ENCODE results near the gene HGFAC.
A peak's percentile ranks its signal among the peaks of the same experiment; 100 is the strongest.

The HGFAC gene

DNA sequence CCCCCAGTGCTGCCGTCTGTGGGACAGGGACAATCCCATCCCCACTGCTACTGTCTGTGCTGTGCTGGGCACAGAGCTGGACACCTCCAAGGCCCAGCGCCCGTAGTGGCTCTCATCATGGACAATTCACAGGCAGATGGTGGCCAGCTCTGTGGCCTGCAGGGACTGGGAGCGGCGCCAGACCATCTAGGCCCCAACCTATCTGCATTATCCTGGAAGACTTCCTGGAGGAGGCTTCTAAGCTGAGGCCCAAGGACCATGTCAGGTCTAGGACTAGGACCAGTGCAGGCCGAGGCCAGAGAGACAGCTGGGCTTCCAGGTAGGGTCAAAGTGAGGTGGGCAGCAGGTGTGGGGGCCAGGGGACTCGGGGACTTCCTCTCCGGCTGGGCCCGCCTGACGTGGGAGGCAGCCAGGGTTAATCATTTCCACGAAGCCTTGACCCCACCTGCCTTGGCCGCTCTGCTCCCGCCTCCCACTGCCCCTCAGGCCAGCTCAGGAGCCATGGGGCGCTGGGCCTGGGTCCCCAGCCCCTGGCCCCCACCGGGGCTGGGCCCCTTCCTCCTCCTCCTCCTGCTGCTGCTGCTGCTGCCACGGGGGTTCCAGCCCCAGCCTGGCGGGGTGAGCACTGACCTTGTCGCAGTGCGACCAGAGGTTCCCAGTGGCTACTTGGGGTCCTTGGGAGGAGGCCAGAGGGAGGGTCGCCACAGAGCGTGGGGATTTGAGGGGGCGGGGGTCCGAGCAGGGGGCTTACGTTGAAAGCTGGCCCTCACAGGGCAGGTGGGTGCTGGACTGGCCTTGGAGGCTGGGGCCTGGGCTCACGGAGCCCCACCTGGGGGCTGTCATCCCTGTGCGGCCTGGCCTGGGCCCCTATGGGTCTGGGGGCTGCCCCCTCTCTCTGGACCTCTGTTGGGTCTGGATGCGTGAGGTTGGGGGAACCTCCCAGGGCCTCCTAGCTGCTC lies at the start of gene HGFAC:
Gene HGFAC (plus strand): TSS at position 468 of the 959 bp plus-strand sequence. CDS start 34 bp downstream, at position 502.
- no peak within 1 kb of the TSS for H3K27ac Mint-ChIP-seq
- no peak within 1 kb of the TSS for H3K4me3 Mint-ChIP-seq
- H3K9me3 Mint-ChIP-seq = no peaks in the 10 kb centered on the region
- no peaks in the 10 kb centered on the region for H3K27me3 Mint-ChIP-seq
- ATAC-seq (no peak), DNase-seq (no peak)
- H3K4me1 Mint-ChIP-seq = no peaks in the 10 kb centered on the region

DNA sequence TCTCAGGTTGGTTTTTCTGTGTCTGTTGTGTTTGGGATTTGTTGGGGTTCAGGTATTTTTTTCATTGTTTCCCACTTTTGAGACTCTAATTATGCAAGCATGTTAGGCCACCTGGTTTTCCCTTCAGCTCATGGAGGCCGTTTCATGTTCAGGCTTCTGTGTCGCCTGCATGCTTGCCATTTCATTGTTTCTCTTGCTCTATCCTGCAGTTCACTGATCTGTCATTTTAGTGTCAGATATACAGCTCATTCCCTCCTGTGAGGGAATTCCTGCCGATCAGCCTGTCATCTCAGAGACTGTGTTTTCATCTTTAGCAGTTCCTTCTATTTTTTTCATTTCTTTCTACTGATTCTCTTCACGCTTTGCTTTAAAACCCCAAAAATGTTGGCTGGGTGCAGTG lies 49.4 kb upstream of the HGFAC start:
- ATAC-seq (no peak), DNase-seq (no peak)
- Mint-ChIP-seq H3K27ac (no peak overlapping the region), H3K27me3 (peaks cover 16% of the 10 kb centered on the region), H3K4me3 (no peak overlapping the region), H3K4me1 (peaks cover 13% of the 10 kb centered on the region), H3K9me3 (no peaks in the 10 kb centered on the region)

DNA sequence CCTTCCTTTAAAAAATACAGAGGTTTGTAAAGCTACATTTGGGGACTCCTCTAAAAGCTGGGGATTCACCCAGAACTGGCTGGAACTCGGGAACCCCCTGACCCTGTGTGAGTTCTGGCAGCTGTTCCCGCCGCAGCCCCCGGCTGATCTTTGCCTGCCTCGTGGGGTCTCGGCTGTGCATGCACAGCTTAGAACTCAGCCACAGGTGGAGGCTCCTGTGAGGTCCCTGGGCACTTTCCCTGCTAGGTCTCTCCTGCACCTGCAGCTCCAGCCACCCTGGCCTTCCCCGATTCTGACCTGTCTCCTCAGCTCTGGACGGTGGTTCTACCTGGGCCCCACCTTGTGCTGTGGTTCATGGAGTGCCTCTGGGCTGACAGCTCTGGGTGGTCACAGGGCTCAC lies 48.6 kb upstream of the HGFAC start:
- ATAC-seq = no peak
- Mint-ChIP-seq H3K27me3 (peaks cover 16% of the 10 kb centered on the region), H3K27ac (no peak overlapping the region), H3K9me3 (no peaks in the 10 kb centered on the region), H3K4me1 (peaks cover 10% of the 10 kb centered on the region), H3K4me3 (no peak overlapping the region)
- DNase-seq = no peak

DNA sequence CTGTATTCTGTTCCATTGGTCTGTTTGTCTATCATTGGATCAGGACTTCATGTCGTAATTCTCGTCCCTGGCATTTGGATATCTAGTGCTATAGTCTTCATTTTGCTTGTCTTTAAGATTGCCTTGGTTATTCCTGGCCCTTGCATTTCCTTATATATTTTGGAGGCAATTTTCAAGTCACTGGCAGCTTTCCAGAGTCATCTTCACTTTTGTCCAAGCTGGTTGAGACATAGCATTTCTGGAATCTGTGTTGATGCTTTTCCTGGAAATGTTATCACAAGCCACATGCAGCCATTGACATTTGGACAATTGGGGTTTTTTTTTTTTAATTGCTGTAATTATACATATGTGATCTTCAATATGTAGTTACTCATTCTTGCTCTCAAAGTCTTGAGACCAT lies 45.2 kb upstream of the HGFAC start:
- no peak for DNase-seq
- H3K4me3 Mint-ChIP-seq = no peak overlapping the region
- H3K4me1 Mint-ChIP-seq = no peaks in the 10 kb centered on the region
- no peak for ATAC-seq
- no peaks in the 10 kb centered on the region for H3K27me3 Mint-ChIP-seq
- H3K9me3 Mint-ChIP-seq = no peaks in the 10 kb centered on the region
- H3K27ac Mint-ChIP-seq = no peak overlapping the region

DNA sequence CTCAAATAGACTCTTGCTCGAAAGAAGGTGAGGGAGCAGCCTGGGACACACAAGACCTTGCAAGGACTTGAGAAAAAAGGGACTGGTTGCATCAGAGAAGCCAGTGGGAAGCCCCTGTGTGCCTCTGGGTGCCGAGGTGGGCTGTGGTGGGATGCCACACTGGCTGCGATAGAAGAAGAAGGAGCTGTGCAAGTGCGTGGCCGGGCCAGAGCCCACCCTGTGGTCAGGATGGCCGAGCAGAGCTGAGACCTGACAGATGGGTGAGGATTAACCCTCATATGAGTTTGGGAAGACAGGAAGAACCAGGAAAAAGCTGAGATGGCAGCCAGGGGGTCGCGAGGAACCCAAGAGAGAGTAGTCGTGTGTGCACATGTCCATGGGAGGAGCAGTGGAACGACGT lies 44.6 kb upstream of the HGFAC start:
- DNase-seq (no peak), ATAC-seq (no peak)
- no peaks in the 10 kb centered on the region for H3K4me1 Mint-ChIP-seq
- H3K27ac Mint-ChIP-seq = no peak overlapping the region
- H3K27me3 Mint-ChIP-seq = no peaks in the 10 kb centered on the region
- H3K4me3 Mint-ChIP-seq = no peak overlapping the region
- no peaks in the 10 kb centered on the region for H3K9me3 Mint-ChIP-seq

DNA sequence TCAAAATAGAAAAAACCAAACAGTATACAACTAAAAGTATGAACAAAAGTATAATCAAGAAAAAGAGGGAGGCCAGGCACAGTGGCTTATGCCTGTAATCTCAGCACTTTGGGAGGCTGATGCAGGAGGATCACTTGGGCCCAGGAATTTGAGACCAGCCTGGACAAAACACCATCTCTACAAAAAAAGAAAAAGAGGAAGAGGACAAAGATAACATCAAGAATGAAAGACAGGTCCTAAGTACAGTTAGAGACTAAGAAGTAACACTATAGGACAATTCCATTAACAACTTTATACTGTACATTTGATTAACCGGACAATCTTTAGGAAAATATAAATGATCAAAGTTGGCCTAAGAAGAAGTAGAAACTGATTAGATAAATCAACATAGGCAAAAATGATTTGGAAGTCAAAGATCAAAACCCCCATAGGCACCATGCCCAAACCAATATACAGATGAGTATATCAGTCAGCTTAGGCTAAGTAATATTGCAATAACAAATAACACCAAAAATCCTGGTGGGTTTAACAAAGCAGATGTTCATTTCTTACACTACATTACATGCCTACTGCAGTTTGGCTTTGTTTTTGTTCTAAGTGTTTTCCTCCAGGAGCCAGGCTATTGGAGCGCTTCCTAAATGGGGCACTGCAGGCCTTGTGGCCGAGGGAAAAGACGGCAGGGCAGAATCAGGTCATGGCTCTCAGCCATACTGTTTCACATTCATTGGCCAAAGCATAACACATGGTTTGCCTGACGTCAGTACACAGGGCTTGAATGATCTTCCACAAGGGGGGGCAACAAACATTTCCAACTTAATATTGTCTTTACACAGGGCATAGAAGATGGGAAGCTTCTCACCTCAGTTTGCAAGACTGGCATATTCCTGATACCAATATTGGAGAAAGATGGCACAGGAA lies 42.2 kb upstream of the HGFAC start:
- Mint-ChIP-seq H3K4me3 (no peak overlapping the region), H3K27me3 (no peaks in the 10 kb centered on the region), H3K9me3 (no peaks in the 10 kb centered on the region), H3K27ac (no peak overlapping the region), H3K4me1 (no peaks in the 10 kb centered on the region)
- ATAC-seq (peak; percentile 72), DNase-seq (no peak)

DNA sequence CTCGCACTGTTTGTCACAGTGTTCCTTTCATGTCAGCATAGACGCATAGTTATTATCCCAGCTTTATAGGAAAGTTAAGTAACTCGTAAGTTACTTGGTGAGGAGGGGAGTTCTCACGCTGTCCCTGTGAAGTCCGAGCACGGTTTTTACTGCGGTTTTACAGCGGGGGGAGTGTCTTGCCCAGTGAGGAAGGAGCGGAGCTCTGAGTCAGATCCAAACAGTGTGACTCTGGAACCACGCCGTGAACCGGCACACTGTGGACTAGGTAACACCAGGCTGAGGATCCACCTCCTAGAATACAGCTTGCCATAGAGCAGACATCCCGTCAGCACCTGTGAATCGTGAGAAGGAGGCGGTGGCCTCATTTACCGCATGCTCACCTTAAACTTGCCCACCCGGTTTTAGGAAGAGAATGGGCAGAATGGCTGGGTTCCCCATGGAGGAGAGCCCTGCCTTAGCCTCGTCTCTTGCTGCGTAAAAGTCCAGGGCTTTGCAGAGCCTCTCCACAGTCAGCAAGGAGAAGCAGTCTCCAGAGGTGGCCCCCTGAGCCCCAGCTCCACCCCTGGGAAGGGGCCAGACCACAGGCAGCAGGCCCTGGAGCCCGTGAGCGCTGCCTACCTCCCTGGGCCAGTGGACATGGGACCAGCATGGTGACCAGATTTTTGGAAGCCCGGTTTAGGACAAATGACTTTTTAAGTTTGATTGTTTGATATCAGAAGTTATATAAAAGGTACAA lies 40.2 kb upstream of the HGFAC start:
- Mint-ChIP-seq H3K4me1 (no peaks in the 10 kb centered on the region), H3K27ac (no peak overlapping the region), H3K4me3 (no peak overlapping the region), H3K27me3 (no peaks in the 10 kb centered on the region), H3K9me3 (no peaks in the 10 kb centered on the region)
- DNase-seq (no peak), ATAC-seq (peak; percentile 63)

DNA sequence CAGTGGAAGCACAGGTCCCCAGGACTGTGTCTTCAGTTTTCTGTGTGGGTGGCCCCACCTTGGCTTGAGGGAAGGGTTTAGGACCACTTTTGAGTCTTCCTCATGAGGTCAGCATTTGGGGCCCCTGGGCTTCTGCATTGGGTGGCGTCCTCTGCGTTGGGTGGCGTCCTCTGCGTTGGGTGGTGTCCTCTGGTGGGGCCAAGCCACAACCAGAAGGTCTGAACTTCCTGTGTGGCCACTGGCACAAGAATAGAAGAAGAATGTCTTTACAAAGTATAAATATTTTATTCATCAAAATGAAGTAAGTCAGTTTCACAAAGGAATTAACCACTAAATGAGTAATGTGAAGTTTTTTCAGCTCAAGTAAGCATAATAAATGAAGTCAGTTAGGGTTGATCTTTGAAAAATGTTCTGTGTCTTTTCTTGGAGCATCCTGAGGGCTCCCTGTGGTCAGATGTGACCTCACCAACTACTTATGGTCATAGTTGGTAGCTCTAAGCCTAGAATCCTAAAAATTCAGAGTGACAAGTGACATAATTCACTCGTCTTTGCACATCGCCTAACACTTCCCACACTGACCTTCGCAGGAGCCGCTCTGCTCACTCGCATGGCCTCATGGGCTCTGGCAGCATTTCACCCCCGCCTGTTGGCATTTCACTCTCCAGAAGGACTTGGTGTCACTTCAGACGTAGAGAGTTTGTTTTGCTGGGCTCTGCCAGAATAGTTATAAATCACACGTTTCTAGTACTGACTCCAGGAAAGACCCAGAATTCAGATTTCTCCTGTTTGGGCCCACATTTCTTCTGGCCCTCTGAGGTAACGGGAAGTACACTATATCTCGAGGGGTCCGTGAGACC lies 39.0 kb upstream of the HGFAC start:
- Mint-ChIP-seq H3K27ac (no peak overlapping the region), H3K27me3 (no peaks in the 10 kb centered on the region), H3K4me1 (no peaks in the 10 kb centered on the region), H3K4me3 (no peak overlapping the region), H3K9me3 (no peaks in the 10 kb centered on the region)
- no peak for DNase-seq
- no peak for ATAC-seq

DNA sequence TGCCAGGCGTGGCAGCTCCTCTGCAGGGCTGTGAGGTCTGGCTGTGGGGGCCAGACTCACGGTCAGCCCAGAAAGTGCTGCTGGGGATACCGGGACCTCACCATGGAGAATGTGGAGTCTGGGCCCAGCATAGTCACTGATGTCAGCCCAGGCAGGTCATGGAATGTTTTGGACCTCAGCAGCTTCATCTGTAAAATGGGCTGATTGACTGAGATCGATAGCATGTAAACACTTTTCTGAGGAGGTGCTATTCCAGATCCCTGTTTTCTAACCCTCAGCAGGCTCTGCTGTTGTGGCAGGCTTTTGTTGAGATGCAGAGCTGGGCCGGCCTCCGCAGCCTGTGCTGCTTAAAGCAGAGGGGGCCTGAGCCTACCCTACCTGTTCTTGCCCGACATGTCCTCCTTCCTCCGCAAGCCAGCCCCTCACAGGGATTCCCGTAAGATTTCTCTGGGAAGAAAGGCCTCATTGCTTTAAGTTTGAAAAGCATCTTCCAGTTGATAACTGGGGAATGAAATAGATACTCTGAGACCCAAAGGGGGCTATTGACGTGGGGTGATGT lies 38.3 kb upstream of the HGFAC start:
- ATAC-seq (no peak), DNase-seq (no peak)
- Mint-ChIP-seq H3K4me1 (no peaks in the 10 kb centered on the region), H3K27me3 (no peaks in the 10 kb centered on the region), H3K4me3 (no peak overlapping the region), H3K27ac (no peak overlapping the region), H3K9me3 (no peaks in the 10 kb centered on the region)

DNA sequence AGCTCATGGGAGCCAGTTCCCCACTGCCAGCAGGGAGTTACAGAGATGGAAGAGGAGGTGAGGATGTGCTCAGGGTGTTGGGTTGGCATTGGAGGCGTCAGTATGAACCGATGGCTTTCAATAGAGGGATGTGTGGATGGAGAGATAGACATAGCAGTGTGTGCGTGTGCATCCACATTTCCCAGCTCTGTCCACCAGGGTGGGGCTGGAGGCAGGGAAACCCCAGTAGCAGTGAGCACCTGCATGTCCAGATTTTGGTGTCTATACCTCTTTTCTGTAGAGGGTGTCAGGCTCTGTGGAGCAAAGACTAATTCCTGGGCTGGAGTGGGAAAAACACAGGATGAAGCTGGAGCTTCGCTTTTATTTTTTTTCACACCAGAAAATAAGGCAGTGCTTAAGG lies 37.2 kb upstream of the HGFAC start:
- H3K9me3 Mint-ChIP-seq = no peaks in the 10 kb centered on the region
- ATAC-seq (no peak), DNase-seq (no peak)
- H3K27me3 Mint-ChIP-seq = no peaks in the 10 kb centered on the region
- H3K4me1 Mint-ChIP-seq = no peaks in the 10 kb centered on the region
- no peak overlapping the region for H3K4me3 Mint-ChIP-seq
- H3K27ac Mint-ChIP-seq = no peak overlapping the region

DNA sequence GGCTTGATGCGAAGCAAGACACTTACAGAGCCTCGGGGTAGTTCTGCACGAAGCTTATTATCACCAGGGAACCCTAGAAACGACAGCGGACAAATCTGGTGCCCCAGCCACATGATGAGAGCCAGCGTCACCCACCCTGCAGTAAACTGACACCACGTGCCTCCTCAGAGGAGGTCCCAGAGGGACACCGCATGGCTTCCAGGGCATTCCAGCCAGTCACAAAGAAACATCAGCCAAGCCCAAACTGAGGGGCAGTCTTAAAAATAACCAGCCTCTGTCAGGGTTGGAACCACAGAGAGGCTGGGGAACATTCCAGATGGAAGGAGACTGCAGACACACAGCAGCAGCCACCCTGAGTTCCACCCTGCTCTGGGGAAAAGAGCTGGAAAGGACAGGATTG lies 36.6 kb upstream of the HGFAC start:
- Mint-ChIP-seq H3K9me3 (no peaks in the 10 kb centered on the region), H3K27me3 (no peaks in the 10 kb centered on the region), H3K4me1 (no peaks in the 10 kb centered on the region), H3K4me3 (no peak overlapping the region), H3K27ac (no peak overlapping the region)
- DNase-seq (no peak), ATAC-seq (no peak)

DNA sequence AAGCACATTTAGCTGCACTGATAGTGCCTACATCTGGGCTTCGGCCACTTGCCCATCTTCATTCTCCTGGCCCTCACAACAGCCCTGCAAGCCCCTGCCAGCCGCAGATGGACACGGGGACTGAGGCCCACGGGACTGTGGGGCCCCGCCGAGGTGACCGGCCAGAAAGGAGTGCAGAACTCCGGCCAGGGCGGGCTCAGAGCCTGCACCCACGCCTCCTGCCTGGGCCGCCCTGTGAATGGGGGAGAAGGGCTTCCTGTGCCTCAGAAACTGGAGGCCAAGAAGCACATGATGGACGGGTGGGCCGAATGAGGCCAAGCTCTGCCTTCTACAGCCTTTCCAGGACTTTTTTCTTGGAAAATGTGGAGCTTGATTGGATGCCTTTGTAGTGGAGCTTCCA lies 35.7 kb upstream of the HGFAC start:
- no peak for DNase-seq
- no peaks in the 10 kb centered on the region for H3K4me1 Mint-ChIP-seq

DNA sequence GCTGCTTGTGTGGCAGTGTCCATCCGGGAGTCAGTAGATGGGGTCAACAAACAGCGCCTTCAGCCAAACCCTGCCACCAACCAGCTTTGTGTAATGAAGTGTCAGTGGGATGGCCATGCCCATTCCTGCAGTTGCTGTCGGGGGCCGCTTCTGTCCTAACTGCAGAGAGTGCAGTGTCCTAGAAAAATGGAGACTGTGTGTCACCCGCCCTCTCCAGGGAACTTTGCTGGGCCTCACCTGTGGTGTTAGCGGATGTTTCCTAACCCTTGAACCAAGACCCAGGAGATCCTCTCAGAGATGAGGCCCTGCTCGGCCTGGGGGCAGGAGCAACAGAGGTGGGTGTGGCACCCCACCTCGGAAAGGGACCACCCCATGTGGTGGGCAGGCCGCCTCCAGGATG lies 35.3 kb upstream of the HGFAC start:
- Mint-ChIP-seq H3K27me3 (no peaks in the 10 kb centered on the region), H3K4me3 (no peak overlapping the region), H3K27ac (no peak overlapping the region), H3K9me3 (no peaks in the 10 kb centered on the region), H3K4me1 (no peaks in the 10 kb centered on the region)
- ATAC-seq (no peak), DNase-seq (no peak)

More for the DNA sequence above, 35.7 kb upstream of the HGFAC start:
- H3K4me3 Mint-ChIP-seq = no peak overlapping the region
- no peaks in the 10 kb centered on the region for H3K9me3 Mint-ChIP-seq
- H3K27ac Mint-ChIP-seq = no peak overlapping the region
- H3K27me3 Mint-ChIP-seq = no peaks in the 10 kb centered on the region
- ATAC-seq = no peak

DNA sequence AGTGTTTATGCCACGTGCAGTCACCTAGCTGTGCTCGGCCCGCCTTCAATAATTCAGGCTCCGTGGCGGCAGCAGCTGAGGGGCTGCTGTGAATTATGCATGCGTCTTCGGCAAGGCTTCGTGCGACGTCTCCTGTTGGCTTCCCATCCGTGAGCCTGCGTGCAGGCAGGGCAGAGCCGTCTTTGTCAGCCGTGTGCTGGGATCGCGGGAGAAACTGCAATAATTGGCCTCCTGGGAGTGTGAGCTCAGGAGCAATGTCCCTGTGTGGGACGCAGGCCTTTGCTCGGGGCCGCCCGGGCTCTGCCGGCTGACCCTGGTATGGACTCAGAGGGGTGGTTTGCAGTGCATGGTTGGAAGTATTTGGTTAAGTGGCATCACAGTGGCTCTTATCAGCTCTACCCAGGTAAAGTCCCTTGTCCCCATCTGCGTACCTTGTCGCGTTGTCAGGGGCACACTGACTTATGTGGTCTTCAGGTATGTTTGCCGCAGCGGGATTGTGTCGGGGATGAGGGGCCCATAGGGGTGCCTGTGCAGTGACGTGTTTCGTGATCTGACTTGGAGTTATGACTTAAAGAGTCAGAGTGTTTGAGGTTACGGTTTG lies 34.5 kb upstream of the HGFAC start:
- no peaks in the 10 kb centered on the region for H3K9me3 Mint-ChIP-seq
- H3K27me3 Mint-ChIP-seq = no peaks in the 10 kb centered on the region
- ATAC-seq (no peak), DNase-seq (no peak)
- H3K4me1 Mint-ChIP-seq = no peaks in the 10 kb centered on the region
- no peak overlapping the region for H3K4me3 Mint-ChIP-seq
- H3K27ac Mint-ChIP-seq = no peak overlapping the region

All from stimulated activated naive CD8-positive, alpha-beta T cell treated with anti-CD3 and anti-CD28 coated beads, Interleukin-15, amount 100 ng/mL, for 72 hours (primary cell).